Measurements from ENCODE around the gene TFAP2D.
A peak's percentile ranks its signal among the peaks of the same experiment; 100 is the strongest.

The TFAP2D gene

GRCh38 chr6:50718566-50718965, 5.2 kb downstream of the TFAP2D start:
- DNase-seq (ENCODE audit: low read depth in 2 of 3, low spot score in 2 of 3), result no peak

GRCh38 chr6:50720623-50721022, 7.3 kb downstream of the TFAP2D start:
- DNase-seq (ENCODE audit: low read depth in 2 of 3, low spot score in 2 of 3), result no peak

GRCh38 chr6:50721978-50722377, 8.7 kb downstream of the TFAP2D start:
- DNase-seq (ENCODE audit: low read depth in 2 of 3, low spot score in 2 of 3), result no peak

DNA sequence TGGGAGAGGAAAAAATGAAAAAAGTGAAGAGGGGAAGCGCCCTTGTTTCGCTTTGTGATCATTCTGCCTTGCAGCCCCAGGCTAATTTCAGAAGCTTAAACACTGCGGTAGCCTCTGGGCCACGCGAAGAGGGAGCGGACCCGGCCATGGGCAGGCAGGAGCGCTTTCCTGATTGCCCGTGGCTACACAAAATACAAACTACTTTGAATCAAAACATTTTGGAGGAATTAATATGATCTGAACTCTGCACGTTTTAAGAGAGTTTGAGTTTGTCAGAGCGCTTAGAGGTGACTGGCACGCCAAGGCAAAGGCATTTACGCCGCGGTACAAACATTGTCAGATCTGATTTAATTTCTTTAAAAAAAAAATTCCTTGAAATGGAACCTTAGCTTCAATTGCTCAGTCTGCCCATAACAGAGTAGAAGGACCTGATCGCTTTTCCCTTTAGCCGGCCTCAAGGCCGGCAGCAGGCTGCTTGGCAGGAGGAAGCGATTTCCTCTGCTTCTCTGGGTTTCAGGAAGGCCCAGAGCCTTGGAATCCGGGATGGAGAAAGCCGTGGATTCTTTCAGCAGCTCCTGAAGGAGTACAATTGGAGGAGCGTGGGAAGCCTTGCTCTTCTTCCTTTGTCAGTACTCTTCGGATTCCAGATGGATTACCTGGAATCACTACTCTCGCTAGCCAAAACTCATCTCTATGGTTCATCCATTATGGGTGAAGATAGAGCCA, 9.7 kb downstream of the TFAP2D start:
- DNase-seq (ENCODE audit: low read depth in 2 of 3, low spot score in 2 of 3), result no peak

- no peak for DNase-seq (ENCODE audit: low read depth in 2 of 3, low spot score in 2 of 3)
Measured at GRCh38 chr6:50724381-50725124, 11.2 kb downstream of the TFAP2D start.

DNA sequence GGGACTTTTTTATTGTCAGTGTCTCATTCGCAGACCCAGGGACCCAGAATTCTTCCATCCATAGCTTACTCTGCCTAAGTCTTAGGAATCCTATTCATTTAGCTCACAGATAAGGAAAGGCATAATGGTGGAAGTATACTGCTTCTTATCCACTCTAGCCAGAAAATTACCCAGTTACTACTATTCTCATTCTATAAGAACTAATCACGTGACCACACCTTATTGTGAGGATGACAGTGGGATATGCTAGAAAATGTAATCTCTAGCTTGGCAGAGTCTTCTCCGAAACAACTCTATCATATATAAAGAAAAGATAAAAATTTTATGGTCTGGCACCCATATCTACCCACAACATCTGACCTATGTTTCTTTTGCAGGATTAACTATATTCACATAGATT, 21.2 kb downstream of the TFAP2D start:
- DNase-seq (ENCODE audit: low read depth in 2 of 3, low spot score in 2 of 3), result no peak

- DNase-seq (ENCODE audit: low read depth in 2 of 3, low spot score in 2 of 3), result no peak
Measured at GRCh38 chr6:50742161-50742560, 28.8 kb downstream of the TFAP2D start.

GRCh38 chr6:50744976-50745375, 31.6 kb downstream of the TFAP2D start:
- no peak for DNase-seq (ENCODE audit: low read depth in 2 of 3, low spot score in 2 of 3)

DNA sequence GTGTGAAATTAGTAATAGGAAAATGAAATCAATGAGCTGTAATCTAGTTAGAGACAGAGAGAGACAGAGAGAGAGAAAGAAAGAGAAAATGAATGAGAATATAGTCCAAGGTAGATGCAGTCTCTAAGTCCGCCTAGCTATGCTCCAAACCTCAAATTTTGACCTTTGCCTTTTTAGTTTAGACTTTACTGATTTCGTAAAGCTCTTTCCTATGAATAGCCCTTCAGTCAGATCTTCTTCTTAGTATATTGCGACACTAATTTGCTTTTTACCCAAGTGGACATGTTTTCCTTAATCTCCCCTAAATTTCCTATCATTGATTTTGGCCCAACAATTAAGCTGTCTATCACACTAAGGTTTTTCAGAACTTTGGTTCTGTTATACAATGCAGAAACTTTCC, 49.5 kb downstream of the TFAP2D start:
- no peak for DNase-seq (ENCODE audit: low read depth in 2 of 3, low spot score in 2 of 3)

GRCh38 chr6:50778696-50779095, 65.4 kb downstream of the TFAP2D start:
- DNase-seq (ENCODE audit: low read depth in 2 of 3, low spot score in 2 of 3), result no peak

DNA sequence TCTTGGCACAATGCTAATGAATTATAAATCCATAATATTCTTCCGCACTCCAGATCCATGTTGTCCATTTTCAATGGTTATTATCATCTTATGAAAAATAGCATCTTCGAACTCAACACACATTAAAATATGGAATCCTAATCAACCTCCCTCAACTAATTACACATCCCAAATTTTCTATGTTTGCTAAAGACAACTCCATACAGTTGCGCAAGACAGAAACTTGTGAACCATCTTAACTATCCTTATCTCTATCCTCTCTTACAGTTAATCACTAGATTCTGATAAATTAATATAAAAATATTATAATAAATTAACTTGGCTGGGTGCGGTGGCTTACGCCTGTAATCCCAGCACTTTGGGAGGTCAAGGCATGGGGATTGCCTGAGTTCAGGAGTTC, 67.1 kb downstream of the TFAP2D start:
- DNase-seq (ENCODE audit: low read depth in 2 of 3, low spot score in 2 of 3), result no peak

DNA sequence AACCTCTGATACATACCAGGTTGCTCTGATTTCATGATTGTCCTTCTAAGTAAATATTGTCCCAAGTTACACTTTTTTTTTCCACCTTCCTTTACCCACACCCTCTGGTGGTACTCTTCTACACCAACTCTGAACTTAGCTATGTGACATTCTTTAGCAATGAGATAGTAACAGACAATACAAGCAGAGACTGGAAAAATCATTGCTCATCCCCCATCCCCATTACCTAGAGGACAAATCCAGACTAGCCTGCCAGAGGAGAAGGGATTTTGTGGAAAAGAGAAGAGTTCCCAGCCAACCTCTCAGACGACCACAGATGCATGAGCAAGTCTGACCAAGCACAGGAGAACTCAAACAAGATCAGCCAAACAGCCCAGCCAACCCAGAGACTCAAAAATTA, 72.6 kb downstream of the TFAP2D start:
- no peak for DNase-seq (ENCODE audit: low read depth in 2 of 3, low spot score in 2 of 3)

DNA sequence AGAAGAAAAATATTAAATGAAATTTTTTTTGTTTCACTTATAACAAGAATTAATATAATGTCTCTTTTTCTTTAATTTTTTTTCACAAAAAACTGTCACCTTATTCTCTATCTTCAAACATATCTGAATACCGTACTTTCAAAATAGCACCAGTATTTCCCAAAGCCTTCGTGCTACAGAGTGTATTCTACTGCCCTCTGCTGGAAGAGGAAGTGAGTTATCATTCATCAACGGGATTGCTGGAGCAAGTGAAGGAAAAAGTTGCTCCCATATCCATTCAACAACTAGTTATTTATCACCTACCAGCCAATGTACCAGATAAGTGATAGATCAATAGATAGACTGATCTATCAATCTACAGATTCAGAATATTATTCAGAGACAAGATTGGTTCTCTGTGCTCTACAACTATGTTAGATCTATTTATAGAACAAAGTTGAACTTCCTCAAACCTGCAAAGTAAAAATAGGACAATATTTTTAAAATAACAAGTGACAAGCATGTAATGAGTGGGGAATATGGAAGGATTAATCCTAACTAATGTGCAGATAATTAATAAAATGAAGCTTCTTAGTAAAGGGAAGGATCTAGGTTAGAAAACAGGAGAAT, 78.7 kb downstream of the TFAP2D start:
- DNase-seq (ENCODE audit: low read depth in 2 of 3, low spot score in 2 of 3), result no peak

- DNase-seq (ENCODE audit: low read depth in 2 of 3, low spot score in 2 of 3), result no peak
Measured at GRCh38 chr6:50792771-50793170, 79.4 kb downstream of the TFAP2D start.

GRCh38 chr6:50795574-50795973, 82.2 kb downstream of the TFAP2D start:
- DNase-seq (ENCODE audit: low read depth in 2 of 3, low spot score in 2 of 3), result no peak

DNA sequence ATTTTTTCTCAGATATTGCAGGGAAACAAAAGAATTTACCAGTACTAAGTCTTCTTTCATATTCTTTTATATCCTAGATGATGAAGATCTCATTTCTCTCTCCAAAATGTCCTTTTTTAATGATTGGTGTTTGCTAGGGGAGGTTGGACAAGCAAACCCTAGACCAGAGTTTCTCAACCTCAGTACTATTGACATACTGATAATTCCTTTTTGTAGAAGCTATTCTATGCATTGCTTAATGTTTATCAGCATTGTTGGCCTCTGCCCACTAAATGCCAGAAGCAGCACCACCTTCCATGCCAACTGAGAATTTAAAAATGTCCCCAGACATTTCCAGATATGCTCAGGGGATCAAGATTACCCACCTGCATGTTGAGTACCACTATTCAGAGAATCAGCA, 91.0 kb downstream of the TFAP2D start:
- no peak for DNase-seq (ENCODE audit: low read depth in 2 of 3, low spot score in 2 of 3)

- DNase-seq (ENCODE audit: low read depth in 2 of 3, low spot score in 2 of 3), result no peak
Measured at GRCh38 chr6:50807035-50807434, 93.7 kb downstream of the TFAP2D start.

DNA sequence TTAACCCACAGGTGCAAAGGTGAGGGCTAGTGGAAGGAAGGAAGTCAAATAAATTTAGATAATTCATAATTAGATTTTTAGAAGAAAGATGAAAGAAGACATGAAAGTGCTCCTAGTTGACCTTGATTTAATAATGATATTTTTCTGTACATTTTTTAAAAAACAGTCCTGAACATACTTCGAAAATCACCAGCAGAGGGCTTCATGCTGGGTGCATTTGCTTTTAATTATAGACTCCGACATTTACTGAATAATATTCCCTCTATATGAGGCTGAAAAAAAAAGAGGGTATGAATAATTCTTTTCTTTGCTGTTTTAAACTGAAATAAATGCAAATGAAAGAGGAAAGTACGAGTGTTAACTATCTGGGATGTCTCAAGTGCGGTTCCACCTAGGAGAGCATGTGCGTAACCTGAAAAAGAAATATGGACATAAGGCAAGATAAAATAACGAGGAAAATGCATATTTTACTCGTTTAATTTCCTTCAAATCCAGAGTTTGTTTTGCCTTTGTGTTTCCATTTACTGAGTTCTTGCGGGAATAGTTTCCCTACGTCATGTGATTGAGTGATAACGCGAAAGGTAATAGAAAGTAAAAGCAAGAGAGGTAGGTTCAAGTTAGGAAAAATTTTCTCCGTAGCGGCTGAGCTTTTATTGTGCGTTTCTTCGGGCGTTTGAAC, 102.2 kb downstream of the TFAP2D start:
- no peak for DNase-seq (ENCODE audit: low read depth in 2 of 3, low spot score in 2 of 3)

DNA sequence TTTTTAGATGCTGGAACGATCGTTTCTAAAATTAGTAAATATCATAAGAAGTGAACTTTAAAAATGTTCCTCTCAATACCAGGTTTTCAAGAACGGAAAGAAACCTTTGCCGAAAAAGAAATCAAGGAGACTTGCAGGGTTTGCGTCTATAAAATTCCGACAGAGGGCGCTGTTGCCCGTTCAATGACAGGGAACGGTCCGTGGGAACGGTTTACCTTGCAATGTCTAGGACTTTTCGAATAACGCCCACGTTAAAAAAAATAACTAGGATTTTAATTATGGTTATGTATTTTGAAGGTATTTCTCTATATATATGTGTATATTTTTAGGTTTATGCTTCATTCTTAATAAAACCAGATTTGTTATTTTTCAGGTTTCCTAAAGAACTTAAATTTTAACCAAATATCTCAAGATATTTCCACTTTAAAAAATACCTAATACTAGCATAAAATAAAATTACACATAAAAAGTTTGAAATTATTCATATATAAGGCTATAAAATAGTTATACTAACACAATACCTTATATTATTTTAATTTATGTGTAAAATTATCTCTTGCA, 102.9 kb downstream of the TFAP2D start:
- peak in 2 of 3 experiments; percentile 15 to 56 for DNase-seq (ENCODE audit: low read depth in 2 of 3, low spot score in 2 of 3)

- DNase-seq (ENCODE audit: low read depth in 2 of 3, low spot score in 2 of 3), result no peak
Measured at GRCh38 chr6:50816947-50817645, 103.8 kb downstream of the TFAP2D start.

DNA sequence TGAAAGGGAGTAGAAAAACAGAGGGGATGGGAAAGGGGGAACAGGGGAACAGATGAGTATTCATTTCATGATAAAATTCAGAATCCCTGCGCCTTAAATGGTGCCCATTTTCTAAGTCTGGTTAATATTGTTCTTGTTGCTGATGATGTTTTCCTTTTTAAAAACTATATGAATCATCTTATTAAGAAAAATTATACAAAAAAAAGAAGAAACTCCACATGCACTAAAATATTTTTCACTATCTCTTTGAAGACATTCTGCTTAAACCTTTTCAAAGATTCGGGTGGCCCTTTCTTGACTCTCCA, 104.3 kb downstream of the TFAP2D start:
- no peak for DNase-seq (ENCODE audit: low read depth in 2 of 3, low spot score in 2 of 3)
